Activated naive CD4-positive, alpha-beta T cell treated with anti-CD3 and anti-CD28 coated beads, Interleukin-2, amount 50 U/mL, for 16 hours (primary cell): Measurements from ENCODE around the gene MUC20.
"Not testable (repeated sequence)": the region's sequence is repeated elsewhere in the genome, so short reads cannot be mapped to it uniquely, and the experiment has no call there.

Source experiments
- DNase-seq: peaks from one replicate; pipeline ENCODE4 v3.0.0-alpha.2; 2020

Gene MUC20

DNA sequence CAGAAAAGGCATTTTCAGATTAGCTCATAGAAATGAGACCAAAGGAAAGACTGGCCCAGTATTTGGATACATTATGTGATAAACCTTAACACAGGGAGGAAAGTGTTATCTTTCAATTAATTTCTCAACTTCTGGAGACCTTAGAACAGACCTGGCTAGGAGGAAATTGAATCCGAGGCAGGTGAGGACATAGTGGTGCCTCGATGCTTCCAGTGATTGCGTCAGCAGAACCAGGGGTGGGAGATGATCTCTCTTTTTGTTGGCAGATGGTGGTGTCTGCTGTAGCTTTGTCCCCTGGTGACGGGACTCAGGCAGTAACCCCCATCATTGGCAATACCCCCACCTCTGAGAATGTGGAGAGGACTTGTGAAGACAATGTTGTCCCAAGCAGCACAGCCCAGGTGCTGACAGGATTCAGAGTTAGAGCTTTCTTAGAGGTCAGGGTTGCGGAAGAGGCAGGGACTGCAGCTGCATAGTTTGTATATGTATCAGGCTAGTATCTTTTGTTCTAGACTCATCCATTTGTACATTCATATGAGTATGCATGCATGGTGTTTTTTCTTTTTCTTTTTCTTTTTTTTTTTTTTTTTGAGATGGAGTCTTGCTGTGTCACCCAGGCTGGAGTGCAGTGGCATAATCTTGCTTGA is 27.9 kb upstream of the MUC20 start:
- DNase-seq = no peak

DNA sequence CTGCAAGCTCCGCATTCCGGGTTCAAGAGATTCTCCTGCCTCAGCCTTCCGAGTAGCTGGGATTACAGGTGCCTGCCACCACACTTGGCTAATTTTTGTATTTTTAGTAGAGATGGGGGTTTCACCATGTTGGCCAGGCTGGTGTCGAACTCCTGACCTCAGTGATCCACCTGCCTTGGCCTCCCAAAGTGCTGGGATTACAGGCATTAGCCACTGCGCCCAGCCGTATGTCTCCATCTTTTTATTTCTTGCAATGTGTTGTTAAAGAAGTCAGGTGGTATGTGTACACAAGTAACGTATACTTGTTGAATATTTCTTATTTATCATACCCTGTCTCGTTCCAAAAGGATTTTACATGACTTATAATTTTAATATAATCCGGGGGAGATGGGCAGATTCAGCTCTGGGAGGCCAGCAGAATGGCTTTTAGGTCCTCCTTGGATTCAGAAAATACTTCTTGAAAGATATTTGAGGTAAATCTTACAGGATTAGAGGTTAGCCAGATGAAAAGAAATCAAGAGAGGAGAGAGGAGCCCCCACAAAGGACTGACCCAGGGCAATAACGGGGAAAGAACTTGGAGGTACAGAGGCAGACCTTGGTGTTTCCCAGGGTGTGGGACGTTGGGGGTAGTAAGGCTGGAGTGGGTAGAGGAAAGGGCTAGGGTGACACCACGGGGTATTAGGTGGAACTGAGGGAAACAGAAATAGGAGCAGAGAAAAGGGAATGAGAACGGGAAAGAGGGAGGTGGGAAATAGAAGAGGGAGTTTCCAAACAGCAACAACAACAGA is 27.2 kb upstream of the MUC20 start:
- DNase-seq = no peak

DNA sequence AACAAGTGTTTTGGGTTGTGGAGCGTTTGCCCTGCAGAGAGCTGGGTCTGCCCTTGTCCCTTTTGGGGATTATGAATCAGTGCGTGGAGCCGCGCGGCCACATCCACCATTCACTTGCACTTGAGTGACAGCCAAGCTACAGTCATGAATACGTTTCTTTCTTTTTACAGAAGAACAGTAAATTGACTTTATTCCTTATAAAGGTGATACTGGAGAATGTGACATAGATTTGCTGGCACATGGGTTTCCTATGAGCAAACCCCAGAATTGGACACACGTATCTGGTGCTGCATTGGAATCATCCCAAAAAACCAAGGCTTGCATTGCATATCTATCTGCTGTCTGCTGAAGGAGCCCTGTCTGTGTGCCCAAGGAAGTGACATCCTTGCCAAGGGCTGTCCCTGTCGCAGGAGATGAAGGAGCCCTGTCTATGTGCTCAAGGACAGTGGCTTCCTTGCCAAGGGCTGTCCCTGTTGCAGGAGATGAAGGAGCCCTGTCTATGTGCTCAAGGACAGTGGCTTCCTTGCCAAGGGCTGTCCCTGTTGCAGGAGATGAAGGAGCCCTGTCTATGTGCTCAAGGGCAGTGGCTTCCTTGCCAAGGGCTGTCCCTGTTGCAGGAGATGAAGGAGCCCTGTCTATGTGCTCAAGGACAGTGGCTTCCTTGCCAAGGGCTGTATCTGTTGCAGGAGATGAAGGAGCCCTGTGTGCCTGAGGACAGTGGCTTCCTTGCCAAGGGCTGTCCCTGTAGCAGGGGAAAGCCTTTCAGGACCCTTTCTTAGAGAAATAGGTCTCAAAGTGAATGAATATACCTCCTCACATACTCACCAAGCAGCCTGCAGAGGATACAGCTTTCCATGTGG is 26.3 kb upstream of the MUC20 start:
- not testable (repeated sequence) for DNase-seq

DNA sequence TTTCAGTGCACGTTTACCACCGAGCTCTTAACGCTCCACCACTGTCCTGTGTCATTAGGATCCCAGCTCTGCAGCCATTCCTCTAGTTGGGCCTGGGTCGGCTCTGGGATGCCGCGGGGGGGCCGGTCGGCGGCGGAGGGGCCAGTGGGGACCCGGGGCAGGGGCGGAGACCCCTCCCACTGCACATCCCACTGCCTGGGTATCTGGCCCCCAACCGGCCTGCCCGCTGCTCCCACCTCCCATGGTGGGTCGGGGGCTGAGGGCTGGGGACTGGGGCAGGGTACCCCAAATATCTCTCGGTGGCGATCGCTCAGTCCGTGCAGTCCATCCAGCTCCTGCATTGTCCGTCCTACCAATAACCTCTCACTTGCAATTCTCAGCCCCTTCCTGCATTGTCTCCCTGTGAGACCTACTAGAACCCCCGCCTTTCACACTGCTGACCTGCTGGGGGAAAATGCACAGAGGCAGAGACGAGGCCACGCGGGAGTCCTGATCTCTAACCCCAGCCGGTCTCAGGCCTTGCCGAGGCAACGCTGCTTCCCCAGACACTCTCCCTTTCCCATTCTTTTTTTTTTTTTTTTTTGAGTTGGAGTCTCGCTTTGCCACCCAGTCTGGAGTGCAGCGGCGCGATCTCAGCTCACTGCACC is 24.0 kb upstream of the MUC20 start:
- DNase-seq = no peak

DNA sequence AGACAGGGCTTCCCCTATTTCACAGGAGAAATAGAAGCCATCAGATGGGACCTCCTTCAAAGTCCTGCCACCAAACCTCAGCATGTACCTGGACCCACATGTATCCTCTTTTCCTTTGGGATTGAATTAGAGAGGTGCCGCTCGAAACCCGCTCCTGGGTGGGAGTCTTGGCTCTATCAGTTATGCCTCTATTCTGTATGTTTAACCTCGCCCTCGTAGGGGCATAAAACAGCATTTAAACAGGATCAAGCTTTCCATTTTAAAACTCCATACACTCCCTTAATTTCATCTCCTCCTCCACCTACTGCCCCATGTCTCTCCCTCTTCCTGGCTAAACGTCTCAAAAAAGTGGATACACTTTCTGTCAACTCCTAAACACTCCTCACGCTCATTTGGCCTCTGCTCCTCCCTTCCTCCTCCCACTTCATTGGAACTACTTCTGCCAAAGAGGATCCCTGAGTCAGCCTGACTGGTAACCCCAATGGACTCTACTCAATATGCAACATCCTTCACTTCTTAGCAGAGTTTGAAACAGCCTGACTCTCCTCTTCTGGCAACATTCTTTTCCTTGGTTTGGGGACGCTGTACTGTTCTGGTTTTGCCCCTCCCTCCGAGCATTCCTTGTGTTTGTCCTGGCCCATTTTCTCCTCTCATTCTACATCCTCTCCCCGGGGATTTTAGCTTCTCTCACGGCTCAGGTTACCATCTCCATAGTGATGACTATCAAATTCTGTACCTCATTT is 23.0 kb upstream of the MUC20 start:
- no peak for DNase-seq

DNA sequence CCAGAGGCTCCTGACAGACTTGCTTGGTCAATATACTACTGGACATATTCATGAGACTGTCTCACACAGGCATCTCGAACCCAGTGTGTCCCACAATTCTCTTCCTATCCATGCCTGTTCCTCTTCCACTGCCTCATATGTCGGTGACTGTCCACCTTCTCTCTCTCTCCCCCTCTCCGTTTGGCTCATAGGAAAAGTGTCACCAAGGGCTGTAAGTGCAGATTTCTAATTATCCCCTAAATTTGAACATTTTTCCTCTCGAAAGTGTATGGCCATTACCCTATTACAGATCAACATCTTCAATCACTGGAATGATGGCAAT is 22.5 kb upstream of the MUC20 start:
- no peak for DNase-seq

DNA sequence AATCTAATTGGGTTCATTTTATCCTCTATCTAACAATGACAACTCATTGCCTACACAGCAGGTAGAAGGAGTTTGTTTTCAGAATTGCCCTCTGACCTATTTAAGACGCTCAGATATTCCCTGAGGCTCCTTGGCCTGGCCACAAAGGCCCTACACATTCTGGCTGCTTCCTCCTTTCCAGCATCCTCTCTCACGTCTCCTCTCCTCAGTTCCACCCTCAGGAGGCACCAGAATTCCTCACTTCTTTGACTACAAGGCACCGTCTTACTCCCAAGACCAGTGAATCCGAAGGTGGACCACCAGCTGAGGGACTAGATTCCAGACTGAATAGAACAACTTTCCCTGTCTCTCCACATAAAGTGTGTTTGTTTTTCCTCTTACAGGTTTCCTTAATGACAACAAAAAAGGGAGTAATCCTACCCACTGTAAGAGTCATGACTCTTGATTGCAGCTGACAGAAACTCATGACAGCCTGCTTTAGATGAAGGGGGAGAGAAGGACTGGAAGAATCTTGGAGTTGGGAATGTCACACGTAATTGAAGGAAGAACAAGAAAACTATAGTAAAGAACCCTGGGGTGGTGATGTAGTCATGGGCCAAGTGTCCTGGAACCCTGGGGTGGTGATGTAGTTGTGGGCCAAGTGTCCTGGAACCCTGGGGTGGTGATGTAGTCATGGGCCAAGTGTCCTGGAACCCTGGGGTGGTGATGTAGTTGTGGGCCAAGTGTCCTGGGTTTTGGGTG is 22.0 kb upstream of the MUC20 start:
- DNase-seq = no peak

DNA sequence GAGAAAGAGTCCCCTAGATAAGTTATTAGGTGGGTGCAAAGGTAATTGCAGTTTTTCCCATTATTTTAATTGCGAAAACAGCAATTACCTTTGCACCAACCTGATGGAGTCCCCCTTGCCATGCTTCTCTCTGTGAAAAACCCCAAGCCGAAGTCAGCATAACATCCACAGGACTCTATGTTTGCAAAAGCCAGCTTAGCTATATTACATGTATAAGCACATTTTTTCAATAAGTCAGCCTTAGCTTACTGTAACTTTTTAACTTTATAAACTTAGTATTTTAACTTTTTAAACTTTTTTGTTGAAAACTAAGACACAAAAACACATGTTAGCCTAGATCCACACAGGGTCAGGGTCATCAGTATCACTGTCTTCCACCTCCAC is 21.4 kb upstream of the MUC20 start:
- no peak for DNase-seq

DNA sequence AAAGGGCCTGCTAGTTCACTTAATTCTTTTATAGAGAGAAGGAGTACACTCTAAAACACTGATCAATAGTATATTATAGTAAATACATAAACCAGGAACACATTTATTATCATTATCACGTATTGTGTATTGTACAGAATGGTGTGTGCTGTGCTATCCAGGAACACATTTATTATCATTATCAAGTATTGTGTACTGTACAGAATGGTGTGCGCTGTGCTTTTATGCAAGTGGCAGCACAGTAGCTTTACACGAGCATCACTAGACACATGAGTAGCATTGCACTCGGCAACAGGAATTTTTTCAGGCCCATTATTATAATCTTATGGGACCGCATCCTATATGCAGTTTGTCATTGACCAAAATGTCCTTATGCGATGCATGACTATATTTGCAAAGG is 20.9 kb upstream of the MUC20 start:
- DNase-seq = no peak

DNA sequence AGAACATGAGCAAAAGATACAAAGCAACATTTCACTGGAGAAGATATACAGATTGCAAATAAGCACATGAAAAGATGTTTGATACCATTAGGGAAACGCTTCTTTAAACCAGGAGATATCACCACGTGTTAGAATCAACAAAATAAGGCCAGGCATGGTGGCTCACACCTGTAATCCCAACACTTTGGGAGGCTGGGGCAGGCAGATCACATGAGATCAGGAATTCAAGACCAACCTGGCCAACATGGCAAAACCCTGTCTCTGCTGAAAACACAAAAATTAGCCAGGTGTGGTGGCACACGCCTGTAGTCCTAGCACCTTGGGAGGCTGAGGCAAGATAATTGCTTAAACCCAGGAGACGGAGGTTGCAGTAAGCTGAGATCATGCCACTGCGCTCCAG is 20.5 kb upstream of the MUC20 start:
- no peak for DNase-seq

DNA sequence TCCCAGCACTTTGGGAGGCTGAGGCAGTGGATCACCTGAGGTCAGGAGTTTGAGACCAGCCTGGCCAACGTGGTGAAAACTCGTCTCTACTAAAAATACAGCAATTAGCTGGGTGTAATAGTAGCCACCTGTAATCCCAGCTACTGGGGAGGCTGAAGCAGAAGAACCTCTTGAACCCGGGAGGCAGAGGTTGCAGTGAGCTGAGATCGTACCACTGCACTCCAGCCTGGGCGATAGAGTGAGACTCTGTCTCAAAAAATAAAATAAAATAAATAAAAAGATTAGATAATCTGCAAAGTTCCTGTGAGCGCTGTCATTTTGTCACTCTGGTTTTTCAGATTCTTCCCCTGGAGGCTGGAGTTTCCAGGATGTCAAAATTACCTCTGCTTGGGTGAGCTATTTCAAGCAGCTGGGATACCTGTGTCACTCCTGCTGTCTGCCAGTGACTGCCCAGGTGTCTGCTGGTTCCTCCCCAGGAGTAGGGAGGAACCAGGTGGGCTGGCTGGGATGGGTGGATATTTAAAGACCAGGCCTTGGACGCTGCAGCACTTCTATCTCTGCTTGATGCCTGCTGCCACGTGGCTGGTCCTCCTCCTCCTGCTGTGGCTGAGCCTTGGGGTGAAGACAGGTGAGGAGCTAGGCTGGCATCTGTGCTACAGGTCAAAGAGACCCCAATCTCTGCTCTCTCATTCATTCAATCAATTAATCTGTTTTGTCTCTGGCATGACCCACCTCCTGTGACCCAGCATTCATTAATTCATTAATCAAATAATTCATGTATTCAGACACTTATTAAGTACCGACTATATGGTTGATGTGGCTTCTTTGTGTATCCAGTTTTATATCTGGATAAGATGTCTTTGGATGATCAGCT is 19.5 kb upstream of the MUC20 start:
- DNase-seq = no peak

DNA sequence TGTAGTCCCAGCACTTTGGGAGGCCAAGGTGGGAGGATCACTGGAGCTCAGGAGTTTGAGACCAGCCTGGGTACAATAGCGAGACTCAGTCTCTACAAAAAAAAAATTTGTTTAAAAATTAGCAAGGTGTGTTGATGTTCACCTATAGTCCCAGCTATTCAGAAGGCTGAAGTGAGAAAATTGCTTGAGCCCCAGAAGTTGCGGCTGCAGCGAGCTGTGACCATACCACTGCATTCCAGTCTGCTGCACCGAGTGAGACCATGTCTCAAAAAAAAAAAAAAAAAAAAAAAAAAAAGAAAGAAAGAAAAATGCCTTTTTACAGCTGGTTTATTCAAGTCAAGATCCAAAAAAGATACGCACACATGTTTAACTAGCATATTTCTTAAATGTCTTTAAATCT is 17.0 kb upstream of the MUC20 start:
- DNase-seq = no peak

DNA sequence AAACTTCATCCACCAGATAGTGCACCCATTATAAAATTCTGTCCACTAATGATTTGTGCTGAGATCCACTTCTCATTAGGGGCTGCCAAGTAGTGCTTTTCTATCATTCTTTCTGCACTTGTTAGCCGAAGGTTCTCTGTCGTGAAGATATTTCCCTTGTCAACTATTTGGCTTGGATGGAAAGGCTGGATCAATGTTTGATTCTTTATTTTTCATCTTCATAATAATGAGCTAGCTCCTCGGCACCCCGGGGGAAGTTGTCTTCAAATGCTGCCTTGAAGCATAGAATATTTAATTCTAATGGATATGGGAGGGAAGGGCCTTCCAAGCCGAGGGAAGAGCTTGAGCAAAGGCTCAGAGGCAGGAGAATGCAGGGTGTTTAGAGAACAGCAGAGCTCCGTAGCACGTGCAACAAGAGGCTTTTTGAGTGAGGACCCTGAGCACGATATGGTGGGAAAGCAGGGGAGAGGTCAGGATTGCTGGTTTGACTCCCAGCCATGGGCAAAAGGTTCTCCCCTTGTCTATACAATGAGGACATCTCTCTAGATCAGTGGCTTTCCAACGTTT is 16.3 kb upstream of the MUC20 start:
- no peak for DNase-seq

DNA sequence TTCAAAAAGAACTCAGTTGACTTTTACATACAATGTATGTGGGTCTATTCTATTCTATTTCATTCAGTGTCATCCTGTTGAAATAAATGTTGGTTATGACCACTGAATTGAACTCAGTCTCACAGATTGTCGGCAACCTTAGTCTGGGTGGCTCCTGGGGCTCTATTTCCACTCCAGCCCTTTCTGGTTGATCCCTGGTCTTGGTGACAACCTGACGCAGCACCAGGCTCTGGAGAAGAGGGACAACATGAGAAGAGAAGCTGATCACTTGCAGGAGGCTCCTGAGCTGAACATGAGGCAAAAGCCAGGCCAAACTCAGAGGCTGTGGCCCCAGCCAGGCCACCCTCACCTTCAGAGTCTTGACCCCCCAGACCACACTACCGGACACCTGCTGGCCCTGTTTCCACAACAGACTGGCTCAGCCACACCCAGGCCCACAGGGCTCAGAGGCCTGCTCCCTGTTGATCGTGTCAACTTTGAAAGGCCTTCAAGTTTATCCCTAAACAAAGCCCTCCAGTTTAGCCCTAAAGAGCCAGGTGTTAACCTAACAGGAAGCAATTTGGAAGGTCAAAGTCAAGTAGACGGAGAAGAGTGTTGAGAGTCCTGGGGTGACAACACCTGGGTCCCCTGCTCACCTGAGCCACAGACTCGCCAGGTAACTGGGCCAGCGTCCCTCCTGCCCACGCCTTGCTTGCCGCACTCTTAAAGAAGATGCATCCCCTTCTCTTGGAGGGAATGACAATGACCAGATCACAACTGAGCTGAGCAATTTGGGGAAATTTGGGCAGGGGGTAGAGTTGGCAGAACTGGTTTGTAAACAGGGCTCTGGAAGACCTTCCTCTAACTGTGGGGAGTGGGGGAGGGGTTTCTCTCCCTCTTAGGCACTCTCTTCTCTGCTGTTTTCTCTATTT is 15.4 kb upstream of the MUC20 start:
- no peak for DNase-seq

DNA sequence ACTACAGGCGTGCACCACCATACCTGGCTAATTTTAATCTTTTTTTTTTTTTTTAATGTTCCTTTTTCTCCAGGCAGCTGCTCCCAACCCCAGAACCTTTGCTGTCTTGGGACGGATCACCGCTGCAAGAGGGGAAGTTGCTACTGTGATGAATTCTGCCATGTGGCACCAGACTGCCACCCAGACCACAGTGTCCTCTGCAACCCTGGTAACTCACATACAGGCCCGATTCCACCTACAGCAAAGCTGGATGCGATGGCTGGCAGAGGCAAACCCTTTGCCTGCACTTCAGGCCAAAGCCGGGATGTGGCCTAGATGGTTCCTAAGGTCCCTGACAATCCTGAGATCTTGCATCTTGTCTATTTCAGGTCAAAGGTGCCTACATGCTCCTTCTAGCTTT is 12.7 kb upstream of the MUC20 start:
- DNase-seq = no peak

DNA sequence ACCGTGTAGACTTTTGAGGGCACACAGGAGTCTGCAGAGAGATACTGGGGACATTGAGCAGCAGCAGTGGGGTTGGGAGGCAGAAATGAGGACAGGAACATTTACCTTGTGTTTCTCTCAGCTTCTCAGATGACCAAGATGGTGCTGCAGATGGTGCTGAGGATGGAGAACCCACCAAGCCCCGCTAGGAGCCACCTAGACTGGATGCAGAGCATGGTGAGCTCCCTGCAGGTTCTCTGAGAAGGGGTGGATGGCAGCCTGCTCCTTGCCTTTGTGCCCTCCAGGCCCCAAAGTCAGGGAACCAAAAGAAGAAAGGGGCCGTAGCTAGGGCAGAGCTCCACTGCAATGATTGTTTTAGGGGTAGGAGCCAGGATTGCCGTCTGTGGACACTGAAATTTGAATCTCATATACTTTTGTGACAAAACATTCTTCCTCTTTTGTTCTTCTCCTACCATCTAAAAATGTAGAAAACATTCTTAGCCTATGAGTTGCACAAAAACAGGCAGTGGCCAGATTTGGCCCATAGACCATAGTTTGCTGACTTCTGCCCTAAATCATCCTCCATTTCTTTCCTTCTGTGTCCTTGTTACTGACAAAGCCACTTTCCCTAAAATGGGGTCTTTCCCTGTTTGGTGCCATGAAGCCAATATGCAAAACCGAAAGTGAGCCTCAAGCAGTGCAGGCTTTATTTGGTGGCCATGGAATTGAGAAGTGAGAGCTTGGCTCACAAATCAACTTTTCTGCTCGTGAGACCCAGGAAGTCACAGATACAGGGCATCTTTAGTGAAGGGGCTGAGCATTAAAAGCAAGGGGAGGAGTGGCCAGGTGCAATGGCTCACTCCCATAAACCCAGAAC is 11.9 kb upstream of the MUC20 start:
- DNase-seq = no peak

DNA sequence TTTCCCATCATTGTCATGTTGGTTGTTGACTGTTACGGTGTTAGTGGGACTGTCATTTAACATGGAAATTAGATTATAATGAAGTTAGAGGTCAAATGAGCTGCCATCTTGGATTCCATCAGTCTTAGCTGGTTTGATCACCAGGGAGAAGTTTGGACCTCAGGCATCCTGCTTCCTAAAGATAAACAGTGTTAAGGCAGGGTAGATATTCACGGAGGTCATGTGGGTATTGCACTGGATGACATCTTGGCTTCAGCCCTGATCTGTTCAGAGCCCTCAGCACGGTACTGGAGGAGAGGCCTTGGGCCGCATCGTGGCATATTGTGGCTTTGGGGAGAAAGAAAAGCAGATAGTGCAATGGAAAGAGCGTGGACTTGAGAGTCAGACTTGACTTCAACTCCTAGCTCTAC is 11.1 kb upstream of the MUC20 start:
- no peak for DNase-seq

DNA sequence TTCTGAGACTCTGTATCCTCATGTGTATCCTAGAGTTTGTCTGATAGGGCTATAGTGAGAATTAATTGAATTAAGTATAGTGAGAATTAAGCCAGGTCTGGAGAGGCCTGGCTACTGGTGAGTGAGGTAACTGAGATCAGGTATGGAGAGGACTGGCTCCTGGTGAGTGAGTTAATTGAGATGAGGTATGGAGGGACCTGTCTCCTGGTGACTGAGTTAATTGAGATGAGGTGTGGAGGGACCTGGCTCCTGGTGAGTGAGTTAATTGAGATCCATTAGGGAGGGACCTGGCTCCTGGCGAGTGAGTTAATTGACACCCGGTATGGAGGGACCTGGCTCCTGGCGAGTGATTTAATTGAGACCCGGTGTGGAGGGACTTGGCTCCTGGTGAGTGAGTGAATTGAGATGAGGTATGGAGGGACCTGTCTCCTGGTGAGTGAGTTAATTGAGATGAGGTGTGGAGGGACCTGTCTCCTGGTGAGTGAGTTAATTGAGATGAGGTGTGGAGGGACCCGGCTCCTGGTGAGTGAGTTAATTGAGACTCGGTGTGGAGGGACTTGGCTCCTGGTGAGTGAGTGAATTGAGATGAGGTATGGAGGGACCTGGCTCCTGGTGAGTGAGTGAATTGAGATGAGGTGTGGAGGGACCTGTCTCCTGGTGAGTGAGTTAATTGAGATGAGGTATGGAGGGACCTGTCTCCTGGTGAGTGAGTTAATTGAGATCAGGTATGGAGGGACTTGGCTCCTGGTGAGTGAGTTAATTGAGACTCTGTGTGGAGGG is 10.5 kb upstream of the MUC20 start:
- not testable (repeated sequence) for DNase-seq
